ENCODE results near the gene UQCR10.
A peak's percentile ranks its signal among the peaks of the same experiment; 100 is the strongest.

The UQCR10 gene

DNA sequence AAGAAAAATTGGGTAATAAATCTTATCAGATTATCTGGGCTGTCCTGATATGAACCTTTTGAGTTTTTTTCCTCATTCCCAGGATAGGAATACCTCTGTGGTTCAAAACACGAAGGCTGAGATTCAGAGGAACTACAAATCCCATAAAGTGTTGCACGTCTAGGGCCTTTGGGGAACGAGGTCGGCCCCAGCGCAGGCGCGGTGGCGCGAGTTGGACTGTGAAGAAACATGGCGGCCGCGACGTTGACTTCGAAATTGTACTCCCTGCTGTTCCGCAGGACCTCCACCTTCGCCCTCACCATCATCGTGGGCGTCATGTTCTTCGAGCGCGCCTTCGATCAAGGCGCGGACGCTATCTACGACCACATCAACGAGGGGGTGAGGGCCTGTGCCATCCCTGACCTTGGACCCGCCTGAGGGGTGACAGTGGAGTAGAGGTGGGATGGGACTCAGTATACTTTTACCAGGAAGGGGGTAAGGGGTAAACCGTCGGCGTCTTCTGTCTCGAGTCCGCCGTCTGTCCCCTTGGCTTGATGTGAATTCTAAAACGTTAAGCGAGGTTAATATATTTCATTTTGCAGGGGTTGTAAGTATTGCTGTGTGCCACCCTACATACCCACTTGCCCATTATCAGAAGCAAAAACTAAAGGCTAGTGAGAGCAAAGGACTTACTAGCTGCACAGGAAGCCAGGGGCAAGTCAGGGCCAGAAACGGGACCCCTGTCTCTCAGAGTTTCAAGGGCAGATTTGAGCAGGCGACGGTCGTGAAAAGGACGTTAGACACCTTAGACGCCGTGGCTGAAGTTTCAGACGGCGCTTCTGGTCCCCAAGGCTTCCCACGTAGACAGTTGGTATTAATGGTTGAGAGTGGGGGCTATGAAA lies at the start of gene UQCR10:
Gene UQCR10 (plus strand): TSS at position 199 of the 881 bp plus-strand sequence. CDS start 30 bp downstream, at position 229.
- peak; percentile 95 for DNase-seq

DNA sequence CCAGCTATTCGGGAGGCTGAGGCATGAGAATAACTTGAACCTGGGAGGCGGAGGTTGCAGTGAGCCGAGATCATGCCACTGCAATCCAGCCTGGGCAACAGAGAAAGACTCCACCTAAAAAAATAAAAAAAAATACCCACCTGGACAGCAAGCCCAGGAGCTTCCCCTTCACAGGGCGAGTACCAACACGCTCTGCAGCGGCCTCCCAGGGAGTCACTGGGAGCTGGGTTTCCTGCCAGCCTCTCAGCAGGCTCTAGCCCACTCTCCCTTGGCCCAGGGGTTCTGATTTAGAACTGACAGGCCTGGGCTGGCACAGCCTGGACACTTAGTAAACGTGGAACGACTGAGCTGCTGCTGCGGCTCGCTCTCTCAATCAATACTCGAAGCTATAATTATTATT lies 49.4 kb upstream of the UQCR10 start:
- DNase-seq: no peak

DNA sequence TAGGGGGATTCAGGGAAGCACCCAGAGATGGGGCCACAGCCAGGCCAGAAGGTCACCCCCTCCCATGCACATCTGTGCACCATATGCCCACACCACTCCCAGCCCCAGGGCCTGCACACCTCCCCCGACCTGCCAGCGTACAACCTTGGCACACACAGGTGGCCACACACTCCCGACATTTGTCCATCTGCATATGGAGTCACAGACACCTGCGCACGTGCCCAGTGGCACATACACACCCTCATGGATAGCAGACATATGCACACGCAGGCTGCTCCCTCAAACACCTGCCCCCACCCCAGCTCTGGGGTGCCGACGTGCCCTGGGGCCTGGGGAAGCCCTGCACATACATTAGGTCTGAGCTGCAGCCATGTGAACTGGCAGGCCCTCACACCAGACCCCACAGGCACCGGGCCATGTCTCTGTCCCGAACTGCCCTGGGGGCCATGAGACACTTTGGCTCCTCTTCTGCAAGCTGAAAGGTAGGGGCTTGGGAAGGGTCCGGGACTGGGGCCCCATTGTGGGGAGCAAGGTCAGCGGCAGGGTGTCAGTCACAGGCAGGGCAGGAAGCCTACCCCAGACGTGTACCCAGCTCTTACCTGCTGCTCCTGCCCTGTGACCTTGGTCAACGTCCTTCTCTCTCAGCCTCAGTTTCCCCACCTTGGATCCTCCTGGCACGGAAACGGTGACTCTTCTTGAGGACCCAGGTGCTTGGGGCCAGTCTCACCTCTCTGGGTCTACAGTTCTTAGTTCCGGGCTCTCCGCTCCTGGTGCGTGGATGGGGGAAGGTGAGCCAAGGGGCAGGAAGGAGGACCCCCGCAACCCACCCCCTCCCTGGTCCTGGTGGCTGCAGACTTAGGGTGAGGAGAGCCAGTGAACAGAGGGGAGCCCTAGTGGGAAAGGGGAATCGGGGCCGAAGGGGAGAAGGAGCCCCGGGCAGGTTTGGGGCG lies 47.9 kb upstream of the UQCR10 start:
- no peak for DNase-seq

DNA sequence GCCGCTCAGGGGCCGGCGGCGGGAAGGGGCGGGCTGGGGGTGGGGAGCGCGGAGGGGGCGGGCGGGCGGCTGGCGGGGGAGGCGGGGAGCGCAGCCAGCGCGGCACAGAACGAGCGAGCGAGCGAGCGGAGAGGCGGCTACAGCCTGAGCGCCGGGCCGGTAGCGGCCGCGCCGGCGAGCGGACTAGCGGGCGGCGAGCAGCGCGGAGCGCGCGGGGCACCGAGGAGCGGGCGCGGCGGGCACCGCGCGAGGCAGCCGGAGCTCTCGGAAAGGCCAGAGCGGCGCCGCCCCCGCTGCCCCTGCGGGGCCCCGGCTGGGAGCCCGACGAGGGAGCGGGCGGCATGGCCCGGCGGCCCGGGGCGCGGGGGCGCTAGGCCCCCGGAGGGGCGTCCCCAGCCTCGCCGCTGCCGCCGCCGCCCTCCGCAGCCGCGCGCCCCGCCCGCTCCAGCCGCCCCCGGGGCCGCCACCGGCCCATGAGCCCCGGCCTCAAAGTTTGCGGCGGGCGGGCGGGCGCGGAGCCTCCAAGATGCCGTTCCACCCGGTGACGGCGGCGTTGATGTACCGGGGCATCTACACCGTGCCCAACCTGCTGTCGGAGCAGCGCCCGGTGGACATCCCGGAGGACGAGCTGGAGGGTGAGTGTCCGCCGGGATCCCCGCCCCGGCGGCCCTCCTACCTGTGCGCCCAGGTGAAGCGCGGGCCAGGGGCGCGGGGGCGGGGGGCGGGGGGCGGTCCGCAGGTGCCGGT lies 47.1 kb upstream of the UQCR10 start, which contains the start of gene CABP7:
Gene CABP7 (plus strand): TSS at position 105 of the 747 bp plus-strand sequence. CDS start 422 bp downstream, at position 527.
- no peak for DNase-seq

DNA sequence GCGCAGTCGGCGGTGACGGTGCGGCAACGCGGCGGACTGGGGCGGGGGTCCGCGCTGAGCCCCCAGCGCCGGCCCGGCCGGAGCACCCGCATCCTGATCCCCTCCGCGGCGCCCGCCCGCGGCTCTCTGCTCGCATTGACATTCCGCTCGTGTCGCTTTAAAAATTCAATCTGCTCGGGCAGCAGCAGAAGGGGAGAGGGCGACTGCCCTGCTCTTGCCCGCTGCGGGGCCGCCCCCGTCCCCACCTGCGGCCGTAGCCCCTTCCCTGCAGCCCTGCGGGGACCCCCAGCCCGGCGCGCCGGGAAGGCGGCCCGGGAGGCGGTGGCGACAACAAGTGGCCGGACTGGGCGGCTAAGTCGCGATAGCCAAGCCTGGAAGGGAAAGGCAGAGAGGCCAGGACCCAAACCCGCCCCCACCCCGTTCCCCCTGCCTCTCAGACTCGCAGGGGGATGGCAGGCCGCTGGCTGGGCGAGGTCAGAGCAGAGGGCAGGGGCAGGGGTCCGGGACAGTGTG lies 46.3 kb upstream of the UQCR10 start:
- no peak for DNase-seq

DNA sequence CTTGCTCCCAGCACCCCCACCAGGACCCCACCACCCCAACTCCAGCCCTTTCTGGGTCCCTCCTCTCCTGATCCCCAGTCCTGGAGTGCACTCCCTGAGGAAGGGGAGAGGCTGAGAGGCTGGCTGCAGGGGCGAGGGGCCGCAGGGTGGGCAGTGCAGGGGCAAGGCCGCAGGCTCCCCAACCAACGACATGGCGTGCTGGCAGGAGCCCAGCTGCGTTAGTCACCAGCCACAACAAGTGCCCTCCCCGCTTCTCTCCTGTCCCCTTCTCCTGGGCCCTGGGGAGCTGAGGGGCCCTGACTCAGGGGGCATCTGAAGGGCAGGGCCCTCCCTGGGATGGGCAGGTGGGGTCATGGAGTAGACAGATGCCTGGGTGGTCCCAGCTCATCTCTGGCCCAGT lies 45.0 kb upstream of the UQCR10 start:
- DNase-seq: no peak

DNA sequence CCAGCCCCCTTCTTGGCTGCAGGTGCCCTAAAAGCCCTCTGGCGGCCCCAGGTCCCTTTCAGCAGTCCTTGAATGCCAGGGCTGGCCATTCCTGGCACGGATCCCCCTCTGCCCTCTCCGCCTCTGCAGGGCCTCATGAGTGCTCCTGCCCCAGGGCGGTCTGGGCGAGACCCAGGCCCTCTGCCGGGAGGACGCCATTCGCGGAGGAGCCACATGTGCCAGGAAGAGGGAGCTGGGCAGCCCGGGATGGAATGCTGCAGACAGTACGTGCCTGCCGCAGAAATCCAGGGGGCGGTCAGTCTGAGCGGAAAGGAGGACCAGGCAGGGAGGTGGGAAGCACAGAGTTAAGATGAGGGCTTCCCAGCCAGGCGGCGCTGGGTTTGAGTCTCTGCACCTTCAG lies 44.6 kb upstream of the UQCR10 start:
- DNase-seq: no peak

DNA sequence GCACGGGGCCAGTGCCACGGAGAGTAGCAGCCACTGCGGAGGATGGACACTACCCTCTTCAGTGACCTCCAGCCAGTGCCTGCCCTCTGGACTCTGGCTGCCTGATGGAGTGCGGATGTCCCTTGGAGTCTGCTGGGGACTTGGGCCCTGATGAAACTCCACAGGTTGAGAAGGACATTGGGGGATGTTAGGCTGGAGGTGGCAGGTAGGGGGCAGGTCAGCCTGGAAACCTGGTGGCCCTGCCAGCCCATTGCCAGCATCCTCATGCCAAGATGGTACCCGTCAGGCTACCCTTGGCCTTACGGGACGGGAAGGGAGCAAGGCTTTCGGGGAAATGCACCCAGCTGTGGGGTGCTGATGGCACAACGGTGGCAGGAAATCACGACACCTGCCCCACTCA lies 43.4 kb upstream of the UQCR10 start:
- no peak for DNase-seq

DNA sequence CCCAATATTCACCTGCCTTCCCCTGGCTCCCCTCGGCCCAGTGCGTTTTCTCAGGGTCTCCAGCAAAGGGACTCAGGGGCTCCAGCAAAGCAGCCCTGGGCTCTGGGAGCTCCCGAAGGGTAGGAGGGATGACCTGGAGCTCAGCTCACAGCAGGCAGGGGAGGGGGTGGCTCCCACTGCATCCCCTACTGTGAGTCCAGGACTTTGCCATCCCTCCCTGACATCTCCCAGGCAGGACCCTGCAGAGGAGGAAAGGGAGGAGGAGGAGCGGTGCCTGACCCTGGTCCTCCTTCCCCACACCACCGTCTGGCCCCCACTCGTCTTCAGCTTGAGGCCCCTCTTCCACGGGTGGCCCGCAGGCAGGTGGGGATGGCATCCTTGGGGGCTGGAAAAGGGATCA lies 42.3 kb upstream of the UQCR10 start:
- no peak for DNase-seq

DNA sequence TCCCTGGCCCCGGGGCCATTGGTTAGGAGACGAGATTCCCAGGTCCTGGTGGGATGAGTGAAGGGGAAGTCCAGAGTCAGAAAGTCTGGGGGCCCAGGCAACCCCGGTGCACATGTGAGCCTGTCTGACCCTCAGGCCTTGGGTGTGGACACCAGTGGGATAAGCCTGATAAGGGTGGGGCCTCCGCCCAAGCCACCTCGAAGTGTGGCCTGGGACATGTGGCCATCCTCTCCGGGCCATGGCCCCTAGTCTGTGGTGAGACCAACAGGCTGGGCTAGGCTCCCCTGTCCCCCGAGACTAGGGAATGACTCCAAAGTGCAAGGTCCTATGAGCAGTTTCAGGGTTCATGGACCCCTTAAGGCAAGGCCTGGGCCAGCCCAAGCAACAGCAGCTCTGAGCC lies 41.1 kb upstream of the UQCR10 start:
- no peak for DNase-seq

DNA sequence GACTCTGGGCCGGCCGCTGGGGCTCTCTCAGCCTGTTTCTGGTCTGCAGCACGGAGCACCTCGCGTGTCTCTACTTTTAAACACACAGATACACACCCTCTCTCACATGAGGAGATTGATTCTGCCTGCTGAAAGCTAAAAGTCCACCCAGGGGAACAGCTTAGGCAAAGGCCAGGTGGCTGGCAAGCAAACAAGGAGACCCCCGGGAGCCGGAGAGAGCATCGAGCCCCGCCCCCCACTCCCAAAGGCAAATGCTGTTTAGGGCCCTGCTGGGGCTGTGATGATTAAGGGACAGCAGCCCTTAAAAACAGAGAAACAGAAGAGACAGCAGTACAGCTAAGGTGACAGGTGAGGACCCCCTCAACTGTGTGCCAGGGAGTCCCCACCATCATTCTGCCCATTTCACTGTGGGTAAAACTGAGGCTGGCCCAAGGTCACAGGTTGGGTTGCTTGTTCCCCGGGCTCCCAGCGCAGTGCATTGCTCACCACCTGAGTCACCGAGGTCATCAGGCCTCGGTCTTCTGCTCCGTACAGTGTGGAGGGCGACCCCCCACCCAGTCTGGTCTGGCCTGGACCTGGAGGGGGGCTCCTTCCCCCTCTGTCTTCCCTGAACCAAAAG lies 40.5 kb upstream of the UQCR10 start:
- DNase-seq: no peak

DNA sequence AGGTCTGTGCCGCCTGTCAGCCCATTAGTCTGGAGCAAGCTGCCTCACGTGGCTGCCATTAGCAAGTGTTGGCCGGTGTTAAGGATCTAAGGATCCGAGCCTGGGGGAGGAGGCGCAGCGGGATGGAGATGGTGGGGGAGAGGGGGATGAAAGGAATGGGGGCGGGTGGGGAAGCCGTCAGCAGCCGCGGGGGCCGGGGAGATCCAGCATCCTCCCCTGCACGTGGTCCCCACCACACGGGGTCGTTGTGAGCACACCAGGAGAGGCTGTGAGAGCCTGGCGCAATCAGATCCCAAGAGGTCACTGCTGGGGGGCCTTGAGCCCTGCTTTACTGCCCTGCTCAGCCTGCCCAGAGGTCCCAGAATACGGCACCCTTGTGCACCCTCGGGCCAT lies 40.0 kb upstream of the UQCR10 start:
- DNase-seq: no peak

DNA sequence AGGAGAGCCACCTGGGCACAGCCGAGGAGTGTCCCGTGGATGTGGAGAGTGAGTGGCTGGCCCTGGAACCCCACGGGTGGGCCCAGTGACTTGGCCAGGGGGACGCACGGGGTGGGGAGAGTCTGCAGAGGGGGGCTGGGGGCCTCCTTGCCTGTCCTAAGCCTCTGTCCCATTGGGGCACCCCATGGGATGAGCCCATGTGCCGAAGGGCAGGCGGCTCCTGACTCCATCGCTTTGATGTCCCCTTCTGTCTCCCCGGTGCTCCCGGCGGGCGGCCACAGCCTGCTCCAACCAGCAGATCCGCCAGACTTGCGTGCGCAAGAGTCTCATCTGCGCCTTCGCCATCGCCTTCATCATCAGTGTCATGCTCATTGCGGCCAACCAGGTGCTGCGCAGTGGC lies 38.0 kb upstream of the UQCR10 start:
- no peak for DNase-seq

DNA sequence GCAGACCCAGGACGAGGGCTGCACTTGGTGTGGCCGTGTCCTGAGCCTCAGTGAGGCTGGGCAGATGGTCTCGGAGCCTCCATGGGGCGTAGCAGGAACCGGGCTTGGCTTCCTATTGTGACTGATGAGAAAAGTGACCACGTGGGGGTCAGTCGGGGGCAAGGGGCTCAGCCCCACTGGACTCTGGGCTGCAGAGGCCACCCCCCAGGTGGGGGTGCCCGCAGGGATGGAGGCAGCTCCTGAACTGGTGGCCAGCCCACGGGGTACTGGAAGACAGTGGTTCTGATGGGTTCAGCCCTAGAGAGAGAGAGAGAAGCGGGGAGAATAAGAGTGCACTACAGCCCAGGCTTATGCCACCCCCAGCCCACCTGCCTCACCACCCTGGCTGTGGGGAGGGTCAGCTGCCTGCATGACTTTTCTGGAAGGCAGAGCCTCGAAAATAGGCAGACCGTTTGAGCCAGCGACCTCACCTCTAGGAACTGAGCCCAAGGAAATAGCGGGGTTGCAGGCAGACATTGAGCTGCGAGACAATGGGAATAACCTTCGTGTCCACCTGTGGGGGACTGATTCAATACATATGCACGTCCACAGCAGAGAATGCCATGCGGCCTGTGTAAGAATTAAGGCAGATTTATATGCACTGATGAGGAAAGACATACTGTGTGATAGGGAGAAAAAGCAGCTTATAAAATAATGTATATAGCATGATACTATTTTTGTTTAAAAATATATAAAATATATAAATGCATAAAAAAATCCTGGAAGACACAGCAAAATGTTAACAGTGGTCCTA lies 35.9 kb upstream of the UQCR10 start:
- DNase-seq: no peak

DNA sequence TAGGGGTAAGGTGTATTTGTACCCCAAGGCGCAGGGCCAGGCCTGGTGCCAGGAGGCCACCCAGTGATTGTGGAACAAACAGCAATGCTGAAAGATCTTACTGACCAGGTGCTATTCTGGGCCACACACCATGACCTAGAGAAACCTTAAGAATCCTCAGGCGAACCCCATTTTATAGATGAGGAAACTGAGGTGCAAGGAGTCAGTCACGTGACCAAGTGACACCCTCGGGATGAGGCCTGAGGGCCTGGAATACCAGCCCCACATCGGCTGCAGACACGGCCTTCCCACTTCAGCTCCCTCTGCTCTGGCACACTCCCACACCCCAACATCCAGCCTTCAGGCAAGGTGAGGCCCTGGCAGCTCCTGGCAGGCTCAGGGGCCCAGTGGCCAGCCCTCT lies 34.3 kb upstream of the UQCR10 start:
- no peak for DNase-seq

DNA sequence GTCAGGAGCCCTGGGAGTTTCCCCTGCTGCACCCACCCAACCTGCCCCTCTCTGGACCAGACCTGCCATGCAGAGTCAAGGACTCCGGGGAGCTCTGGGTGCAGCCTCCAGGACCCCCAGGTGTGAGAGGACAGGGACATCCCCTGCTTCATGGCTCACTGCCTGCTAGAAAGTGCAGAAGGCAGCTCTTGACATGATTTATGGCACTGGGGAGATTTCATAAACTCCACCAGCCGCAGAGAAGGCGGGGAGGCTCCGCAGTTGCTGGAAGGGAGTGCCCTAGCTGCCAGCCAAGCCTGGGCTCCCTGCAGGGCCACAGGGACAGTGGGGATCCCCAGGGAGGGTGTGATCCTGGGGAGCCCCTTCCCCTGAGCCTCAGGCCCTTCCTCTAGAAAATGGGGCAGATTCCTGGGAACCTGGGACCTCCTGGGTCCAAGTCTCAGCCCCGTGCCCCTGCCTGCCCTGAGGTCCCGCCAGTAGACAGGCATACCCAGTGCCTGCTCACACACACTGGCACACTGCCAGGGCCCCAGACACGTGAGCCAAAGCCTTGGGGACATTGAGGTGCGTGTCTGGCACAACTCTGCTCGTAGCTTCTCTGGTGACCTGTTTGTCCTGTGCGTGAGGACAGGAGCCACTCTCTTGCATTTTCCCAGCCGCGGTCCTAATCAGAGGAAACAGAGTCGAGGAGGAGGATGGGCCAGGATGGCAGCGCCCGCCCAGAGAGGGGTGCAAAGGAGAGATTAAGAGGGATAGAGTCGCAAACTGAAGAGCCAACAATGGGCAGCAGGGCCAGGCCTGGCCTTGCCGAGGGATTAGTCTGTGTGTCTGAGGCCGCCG lies 33.6 kb upstream of the UQCR10 start:
- no peak for DNase-seq

DNA sequence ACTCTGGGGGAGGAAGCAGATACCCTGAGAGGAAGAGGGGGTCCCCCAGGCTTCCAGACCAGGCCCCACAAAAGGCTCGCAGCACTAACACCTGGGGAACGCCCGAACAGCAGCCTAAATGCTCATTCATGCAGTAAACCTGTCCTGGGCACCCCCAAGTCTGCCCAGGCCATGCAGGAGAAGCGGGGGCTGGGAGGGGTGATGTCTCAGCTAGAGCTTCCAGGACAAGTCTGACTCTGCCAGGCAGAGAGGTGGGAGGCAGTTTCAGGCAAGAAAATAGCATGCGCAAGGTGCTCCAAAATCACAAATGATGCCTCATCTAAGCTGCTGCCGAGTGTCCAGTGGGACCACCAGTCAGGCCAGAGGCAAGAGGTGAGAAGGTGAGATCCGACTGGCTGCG lies 32.8 kb upstream of the UQCR10 start:
- DNase-seq: no peak

DNA sequence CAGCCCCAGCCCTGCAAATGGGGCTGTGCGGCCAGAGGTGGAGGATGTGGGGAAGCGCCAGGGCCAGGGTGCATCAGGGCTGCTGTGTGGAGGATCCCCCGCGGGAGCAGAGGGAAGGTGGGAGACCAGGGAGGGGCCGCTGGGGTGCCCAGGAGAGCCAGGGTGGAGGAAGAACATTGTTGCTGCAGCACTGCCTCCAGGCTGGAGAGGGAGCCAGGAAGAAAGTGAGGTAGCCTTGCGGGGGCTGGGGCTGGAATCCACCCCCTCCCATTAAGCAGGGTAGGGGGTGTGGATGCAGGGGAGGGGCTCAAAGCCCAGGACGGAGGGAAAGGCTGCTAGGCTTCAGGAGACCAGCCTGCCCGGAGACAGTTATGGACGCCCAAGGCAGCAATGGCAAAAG lies 32.3 kb upstream of the UQCR10 start:
- DNase-seq: no peak

DNA sequence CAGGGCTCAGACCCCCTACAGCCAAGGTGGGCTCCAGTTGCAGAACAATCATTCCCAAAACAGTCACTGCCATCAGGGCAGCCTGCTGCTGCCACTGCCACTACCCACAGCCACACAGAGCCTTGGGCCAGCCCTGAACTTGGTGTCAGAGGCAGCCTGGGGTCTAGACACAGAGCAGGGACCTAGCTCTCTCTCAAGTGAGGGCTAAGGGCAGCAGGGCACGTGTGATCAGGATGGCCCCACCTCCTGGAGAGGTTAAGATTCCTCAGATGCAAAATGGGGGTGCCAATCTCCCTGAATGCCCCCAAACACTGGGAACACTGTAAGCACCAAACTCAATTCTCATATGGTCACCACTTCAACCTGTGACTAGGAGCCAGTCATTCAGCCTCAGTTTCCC lies 31.8 kb upstream of the UQCR10 start:
- no peak for DNase-seq
